Gastrocnemius medialis (tissue), 4 donors: ENCODE data around the gene LRRC72. TPM values are rescaled to one million over a fixed set of nuclear protein-coding genes. Genes with fewer than 3 reads are reported as not detected.
"Not testable (repeated sequence)": the region's sequence is repeated elsewhere in the genome, so short reads cannot be mapped to it uniquely, and the experiment has no call there.

ENCODE experiments used
- ATAC-seq, 2 donors: fragments of 150-250 bp; one replicate each; pipeline ENCODE4 v1.9.1; 2016
- DNase-seq, 2 donors: peaks; one replicate each; pipeline ENCODE4 v3.0.0-alpha.2; 2019
- H3K27ac ChIP-seq, 4 donors: fragments of 200-600 bp; sonication (generic); 1 replicate in 1 of 4; 2 replicates in 3 of 4; pipeline ENCODE4 v1.5.1; 2016 to 2018; ENCODE audit warnings: mild to moderate bottlenecking in 2 of 4, moderate library complexity in 1 of 4
- H3K27me3 ChIP-seq, 3 donors: fragments of 200-600 bp; sonication (generic) in 2 of 3; 1 replicate in 1 of 3; 2 replicates in 2 of 3; pipeline versions ENCODE4 v1.5.1 to v1.6.0; 2016 to 2019; ENCODE audit warnings: mild to moderate bottlenecking in 1 of 3, moderate library complexity in 1 of 3
- H3K36me3 ChIP-seq, 2 donors: fragments of 200-600 bp; sonication (generic) in 1 of 2; one replicate each; pipeline ENCODE4 v1.5.1; 2017 to 2018
- H3K4me1 ChIP-seq, 2 donors: fragments of 200-600 bp; sonication (generic) in 1 of 2; one replicate each; pipeline ENCODE4 v1.5.1; 2016 to 2017; ENCODE audit warnings: mild to moderate bottlenecking in 2 of 2
- H3K4me3 ChIP-seq, 4 donors: fragments of 200-600 bp; sonication (generic) in 3 of 4; 1 replicate in 1 of 4; 2 replicates in 3 of 4; pipeline ENCODE4 v1.5.1; 2016 to 2019; ENCODE audit warnings: mild to moderate bottlenecking in 2 of 4
- H3K9me3 ChIP-seq, 3 donors: fragments of 200-600 bp; sonication (generic) in 2 of 3; 1 replicate in 1 of 3; 2 replicates in 2 of 3; pipeline ENCODE4 v1.5.1; 2016 to 2019
- CTCF ChIP-seq, 5 experiments: fragments of 450-650 bp in 3 of 5; fragments of 200-600 bp in 2 of 5; sonication (generic) in 2 of 5; IDR thresholded peaks in 4 of 5; conservative IDR thresholded peaks in 1 of 5; 1 replicate in 4 of 5; 2 replicates in 1 of 5; pipeline ENCODE4 v1.5.1; 2016 to 2019; ENCODE audit warnings: antibody characterized with exemption in 5 of 5, mild to moderate bottlenecking in 3 of 5, moderate library complexity in 3 of 5
- POLR2A ChIP-seq, 2 donors: fragments of 450-650 bp; IDR thresholded peaks; one replicate each; pipeline ENCODE4 v1.6.1; 2017; ENCODE audit warnings: antibody characterized with exemption in 2 of 2, mild to moderate bottlenecking in 2 of 2, moderate library complexity in 2 of 2
- in situ Hi-C, 4 donors: fragments of 200-750 bp; cut with MboI; loops; one replicate each; pipeline versions ENCODE4 v1.15.0 to v1.8.0; 2017; ENCODE audit warnings: low sequenced_read_pairs in 4 of 4
- intact Hi-C: fragments of 100-400 bp; cut with DNase I; formaldehyde crosslinking; loops from one replicate; pipeline ENCODE4 v1.15.1; 2023; ENCODE audit warnings: low total_unique reads
- total RNA-seq, 4 donors: library from RNA; depleted of rRNA; stranded (reverse); fragments of >200 nt; gene quantifications; one replicate each; pipeline versions ENCODE4 v1.1.0 to v1.2.3, GENCODE V29; 2016

The LRRC72 gene
- total RNA-seq, 4 donors from 2014 or later = not detected

DNA sequence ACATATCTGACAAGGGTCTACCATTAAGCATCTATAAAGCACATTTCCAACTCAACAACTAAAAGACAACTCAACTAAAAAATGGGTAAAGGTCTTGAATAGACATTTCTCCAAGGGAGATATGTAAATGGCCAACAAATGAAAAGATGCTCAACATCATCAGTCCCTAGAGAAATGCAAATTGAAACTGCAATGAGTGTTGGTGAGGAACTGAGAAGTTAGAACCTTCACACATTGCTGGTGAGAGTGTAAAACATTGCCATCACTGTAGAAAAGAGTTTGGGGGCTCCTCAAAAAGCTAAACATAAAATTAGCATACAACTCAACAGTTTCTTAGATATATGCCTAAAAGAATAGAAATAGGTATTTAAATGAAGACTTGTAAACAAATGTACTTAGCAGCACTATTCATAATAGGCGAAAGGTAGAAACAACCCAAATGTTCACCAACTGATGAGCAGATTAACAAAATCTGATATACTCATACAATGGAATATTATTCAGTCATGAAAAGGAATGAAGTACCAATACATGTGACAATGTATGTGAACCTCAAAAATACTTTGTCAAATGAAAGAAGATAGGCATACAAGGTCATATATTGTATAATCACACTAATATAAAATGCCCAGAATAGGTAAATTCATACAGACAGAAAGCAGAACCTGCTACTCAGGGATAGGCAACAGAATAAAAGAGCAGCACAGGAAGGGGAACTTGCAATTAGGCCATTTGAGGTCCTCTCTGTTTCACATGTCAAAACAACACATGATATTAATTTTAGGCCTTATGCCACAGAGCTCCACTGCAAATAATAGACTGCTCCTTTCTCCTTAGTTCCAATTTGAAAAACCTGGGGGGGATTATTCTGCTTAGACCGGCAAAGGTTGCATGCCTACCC lies 10.6 kb upstream of the LRRC72 start:
- ATAC-seq = no peak
- Histone ChIP-seq H3K4me1 (no peaks in the 10 kb centered on the region), H3K4me3 (no peak overlapping the region), H3K36me3 (no peaks in the 10 kb centered on the region), H3K9me3 (no peaks in the 10 kb centered on the region), H3K27ac (no peak overlapping the region), H3K27me3 (no peaks in the 10 kb centered on the region)
- intact Hi-C loops = no loop called here
- in situ Hi-C loops = no loop called here
- TF ChIP-seq POLR2A (IDR thresholded peaks at IDR 0.05) (no peak), CTCF (IDR thresholded peaks at IDR 0.05 in 4 of 5, conservative IDR thresholded peaks at IDR 0.05 in 1 of 5) (no peak)
- no peak for DNase-seq

DNA sequence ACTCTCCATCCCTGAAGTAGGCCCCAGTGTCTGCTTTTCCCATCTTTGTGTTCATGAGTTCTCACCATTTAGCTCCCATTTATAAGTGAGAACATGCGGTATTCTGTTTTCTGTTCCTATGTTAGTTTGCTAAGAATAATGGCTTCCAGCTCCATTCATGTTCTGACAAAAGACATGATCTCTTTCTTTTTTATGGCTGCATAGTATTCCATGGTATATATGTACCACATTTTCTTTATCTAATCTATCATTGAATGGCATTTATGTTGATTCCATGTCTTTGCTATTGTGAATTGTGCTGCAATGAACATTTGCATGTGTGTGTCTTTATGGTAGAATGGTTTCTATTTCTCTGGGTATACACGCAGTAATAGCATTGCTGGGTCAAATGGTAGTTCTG lies 6.6 kb upstream of the LRRC72 start:
- ATAC-seq, H3K4me1 ChIP-seq, intact Hi-C loops, H3K27ac ChIP-seq, H3K36me3 ChIP-seq, in situ Hi-C loops, DNase-seq, H3K27me3 ChIP-seq, H3K4me3 ChIP-seq, H3K9me3 ChIP-seq: not testable (repeated sequence)

DNA sequence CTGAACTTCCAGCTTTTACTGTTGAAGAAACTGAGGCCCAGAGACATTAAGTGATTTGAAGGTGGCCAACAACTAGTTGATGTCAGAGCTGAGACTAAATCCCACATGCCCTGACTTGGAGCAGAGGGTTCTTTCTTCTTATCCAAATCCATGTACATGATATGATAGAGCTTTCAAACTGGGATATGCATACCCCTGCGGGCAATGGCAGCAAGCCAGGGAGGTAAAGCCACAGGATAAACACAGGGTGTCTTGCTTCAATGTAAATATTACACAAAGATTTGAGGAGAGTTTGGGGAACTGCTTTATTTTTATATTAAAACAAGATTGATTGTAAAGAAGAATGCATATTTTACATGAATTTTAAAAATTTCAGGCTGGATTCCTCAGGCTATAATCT lies 2.3 kb upstream of the LRRC72 start:
- H3K36me3 ChIP-seq = no peaks in the 10 kb centered on the region
- no peak overlapping the region for H3K4me3 ChIP-seq
- TF ChIP-seq POLR2A (IDR thresholded peaks at IDR 0.05) (no peak), CTCF (IDR thresholded peaks at IDR 0.05 in 4 of 5, conservative IDR thresholded peaks at IDR 0.05 in 1 of 5) (no peak)
- no peak overlapping the region for H3K27ac ChIP-seq
- no peaks in the 10 kb centered on the region for H3K4me1 ChIP-seq
- H3K27me3 ChIP-seq = no peaks in the 10 kb centered on the region
- H3K9me3 ChIP-seq = no peaks in the 10 kb centered on the region
- DNase-seq = no peak
- no peak for ATAC-seq
- intact Hi-C loops = no loop called here
- in situ Hi-C loops = no loop called here

GRCh38 chr7:16528520-16528919 lies 1.9 kb downstream of the LRRC72 start:
- no peak overlapping the region for H3K4me3 ChIP-seq
- in situ Hi-C loops = no loop called here
- H3K27me3 ChIP-seq = no peaks in the 10 kb centered on the region
- ATAC-seq (no peak), DNase-seq (no peak)
- no peak overlapping the region for H3K27ac ChIP-seq
- no peaks in the 10 kb centered on the region for H3K9me3 ChIP-seq
- intact Hi-C loops = no loop called here
- TF ChIP-seq POLR2A (IDR thresholded peaks at IDR 0.05) = no peak
- TF ChIP-seq CTCF (IDR thresholded peaks at IDR 0.05 in 4 of 5, conservative IDR thresholded peaks at IDR 0.05 in 1 of 5) = no peak
- no peaks in the 10 kb centered on the region for H3K36me3 ChIP-seq
- no peaks in the 10 kb centered on the region for H3K4me1 ChIP-seq

DNA sequence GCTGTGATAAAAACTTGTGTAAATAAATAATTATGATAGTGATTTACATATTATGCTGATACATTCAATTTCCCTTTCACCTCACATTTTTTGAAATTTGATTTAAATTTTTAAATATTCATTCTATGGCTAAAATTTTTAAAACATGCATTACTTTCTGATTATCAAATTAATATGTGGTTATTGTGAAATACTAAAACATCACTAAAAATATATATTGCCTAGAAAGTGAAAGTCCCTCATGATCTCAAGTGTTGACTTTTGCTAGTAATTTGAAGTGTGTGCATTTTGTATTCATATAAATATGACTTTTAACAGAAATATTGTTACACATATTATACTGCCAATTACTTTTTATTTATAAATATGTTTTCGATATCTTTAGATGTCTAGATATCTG lies 3.1 kb downstream of the LRRC72 start:
- DNase-seq = no peak
- in situ Hi-C loops = no loop called here
- ATAC-seq = no peak
- Histone ChIP-seq H3K4me3 (no peak overlapping the region), H3K36me3 (no peaks in the 10 kb centered on the region), H3K4me1 (no peaks in the 10 kb centered on the region), H3K9me3 (no peaks in the 10 kb centered on the region), H3K27ac (no peak overlapping the region), H3K27me3 (no peaks in the 10 kb centered on the region)
- intact Hi-C loops = no loop called here
- TF ChIP-seq POLR2A (IDR thresholded peaks at IDR 0.05) (no peak), CTCF (IDR thresholded peaks at IDR 0.05 in 4 of 5, conservative IDR thresholded peaks at IDR 0.05 in 1 of 5) (no peak)
